ENCODE results near the gene RFLNA. TPM values are rescaled to one million over a fixed set of nuclear protein-coding genes. Genes with fewer than 3 reads are reported as not detected.

Gene RFLNA
- total and polyA plus RNA-seq, 2 of the 13 experiments (the other 11 are each of a cell fraction or from before 2014, with no cell fraction given) = not detected

GRCh38 chr12:124335426-124336183, 40.7 kb downstream of the RFLNA start (continued):
- TF ChIP-seq ZBTB7B (CRISPR knock-in tag; IDR thresholded peaks at IDR 0.05) (no peak), NFKBIZ (CRISPR knock-in tag; IDR thresholded peaks at IDR 0.05) (no peak), PLRG1 (conservative IDR thresholded peaks at IDR 0.05) (no peak), ZSCAN9 (CRISPR knock-in tag; IDR thresholded peaks at IDR 0.05; ENCODE audit: borderline replicate concordance) (no peak), ZNF143 (CRISPR knock-in tag; IDR thresholded peaks at IDR 0.05) (no peak), MTF2 (CRISPR knock-in tag; IDR thresholded peaks at IDR 0.05; ENCODE audit: borderline replicate concordance) (no peak)

GRCh38 chr12:124336184-124336437, 41.2 kb downstream of the RFLNA start:
- H2AFZ ChIP-seq (ENCODE audit: low read length) = no peak overlapping the region
- no peak for ATAC-seq
- ChIA-PET CTCF (ENCODE audit: low intra/inter-chr PET ratio, low total read pairs) (no interaction called here), POLR2A (no interaction called here)
- H3K4me3 ChIP-seq (replicated peaks in 1 of 3; ENCODE audit: insufficient read depth in 1 of 3, low read depth in 2 of 3, low read length in 3 of 3) = no peak overlapping the region
- no peaks in the 10 kb centered on the region for H3K4me1 ChIP-seq (ENCODE audit: insufficient read depth, low read length)
- no peak overlapping the region for H3K9ac ChIP-seq (ENCODE audit: insufficient read depth, low read depth, low read length)
- 0 out of 2 replicates have a peak, but pooled peaks cover 2% of the 10 kb centered on the region for H4K20me1 ChIP-seq (ENCODE audit: insufficient read depth, low read length)
- FAIRE-seq = no peak
- BruUV-seq (replicated peaks) = no TSS peak
- intact Hi-C loops (cut with micrococcal nuclease; ENCODE audit: unreplicated experiment) (no loop called here), in situ Hi-C loops (cut with HindIII; ENCODE audit: extremely low pct_ligation_motif_present, low pct_unique_long_range_greater_than_20kb) (no loop called here)
- no peaks in the 10 kb centered on the region for H3K27me3 ChIP-seq (ENCODE audit: control insufficient read depth in 1 of 2, insufficient read depth in 2 of 2, low read length in 2 of 2)
- no peak overlapping the region for H3K4me2 ChIP-seq (ENCODE audit: low read depth, low read length)
- DNase-seq (ENCODE audit: low spot score) = no peak
- H3K36me3 ChIP-seq (replicated peaks in 1 of 2; ENCODE audit: control insufficient read depth in 1 of 2, insufficient read depth in 2 of 2, low read length in 2 of 2) = peaks cover 17 to 40% of the 10 kb centered on the region in 2 experiments; a peak in 4 of 5 replicates
- no peaks in the 10 kb centered on the region for H3K79me2 ChIP-seq (ENCODE audit: insufficient read depth, low read length)
- no peak overlapping the region for H3K27ac ChIP-seq (ENCODE audit: extremely low read length, insufficient read depth, low read length)
- WGBS (ENCODE audit: low lambda C conversion rate) = 97% methylated on average over 8 of the region's 12 CpGs
- H3K9me3 ChIP-seq (ENCODE audit: low read length) = no peaks in the 10 kb centered on the region
- TF ChIP-seq ZBTB40 (IDR thresholded peaks at IDR 0.05) (no peak), ZBTB40 (CRISPR knock-in tag; IDR thresholded peaks at IDR 0.05) (no peak), FOXC1 (CRISPR knock-in tag; IDR thresholded peaks at IDR 0.05; ENCODE audit: borderline replicate concordance) (no peak), ZBTB43 (CRISPR knock-in tag; conservative IDR thresholded peaks at IDR 0.05) (no peak), ZNF235 (CRISPR knock-in tag; IDR thresholded peaks at IDR 0.05; ENCODE audit: borderline replicate concordance) (no peak), HMG20A (CRISPR knock-in tag; IDR thresholded peaks at IDR 0.05; ENCODE audit: borderline replicate concordance) (no peak), PCBP1 (IDR thresholded peaks at IDR 0.05; ENCODE audit: borderline replicate concordance, low read depth, low read length) (no peak)
